SK-MEL-5 (cell line): ENCODE results near the gene CDON. TPM values are rescaled to one million over a fixed set of nuclear protein-coding genes. Genes with fewer than 3 reads are reported as not detected.
"Not testable (repeated sequence)": the region's sequence is repeated elsewhere in the genome, so short reads cannot be mapped to it uniquely, and the experiment has no call there.

ENCODE experiments used
- DNase-seq: peaks from one replicate; pipeline ENCODE4 v3.0.0-alpha.2; 2016; ENCODE audit warnings: low read depth, low spot score
- in situ Hi-C: cut with HindIII; loops from 2 replicates; pipeline ENCODE4 v1.10.0; 2016; ENCODE audit warnings: low sequenced_read_pairs, high pct_unique_total_duplicates, low pct_unique_long_range_greater_than_20kb
- total RNA-seq: library from RNA; depleted of rRNA; stranded (reverse); fragments of >200 nt; shearing (Covaris generic); gene quantifications from 2 replicates; pipeline ENCODE4 v1.2.3, GENCODE V29; 2014

CDON gene
- total RNA-seq, 1 experiment from 2014 or later: 8.6 TPM

DNA sequence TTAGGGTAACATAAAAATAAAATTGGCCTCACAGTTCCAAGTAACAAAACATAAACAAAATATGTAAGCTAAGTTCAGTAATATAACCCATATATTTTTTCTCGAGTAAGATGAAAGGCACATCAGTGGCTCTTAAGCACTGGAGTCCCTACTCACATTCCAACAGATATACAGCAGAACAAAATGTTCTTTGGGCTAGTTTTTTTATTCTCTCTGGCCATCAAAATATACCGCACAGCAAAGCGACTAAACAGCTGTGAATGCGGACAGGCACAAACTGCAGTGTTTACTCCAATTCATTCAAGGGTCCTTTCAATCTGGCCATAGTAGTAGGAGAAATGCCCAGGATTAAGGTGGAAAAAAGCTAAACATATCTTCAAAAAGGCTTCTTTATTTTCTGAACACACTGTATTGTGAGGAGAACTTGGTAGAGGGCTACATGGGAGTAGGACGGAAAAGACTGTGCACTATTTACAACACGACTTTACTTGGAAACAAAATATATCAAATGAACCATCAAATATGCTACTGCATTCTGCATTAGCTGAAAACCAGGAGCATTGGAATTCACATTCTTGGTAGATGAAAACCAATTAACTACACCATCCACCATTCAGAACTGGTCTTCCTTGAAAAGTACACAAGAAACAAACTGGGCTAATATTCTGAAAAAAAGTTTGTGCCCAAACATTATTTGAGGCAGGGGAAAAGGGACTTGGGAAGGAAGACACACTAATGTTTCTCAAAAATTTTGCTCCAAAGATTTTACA is 4.4 kb downstream of the CDON start:
- no peak for DNase-seq
- in situ Hi-C loops: no loop called here

DNA sequence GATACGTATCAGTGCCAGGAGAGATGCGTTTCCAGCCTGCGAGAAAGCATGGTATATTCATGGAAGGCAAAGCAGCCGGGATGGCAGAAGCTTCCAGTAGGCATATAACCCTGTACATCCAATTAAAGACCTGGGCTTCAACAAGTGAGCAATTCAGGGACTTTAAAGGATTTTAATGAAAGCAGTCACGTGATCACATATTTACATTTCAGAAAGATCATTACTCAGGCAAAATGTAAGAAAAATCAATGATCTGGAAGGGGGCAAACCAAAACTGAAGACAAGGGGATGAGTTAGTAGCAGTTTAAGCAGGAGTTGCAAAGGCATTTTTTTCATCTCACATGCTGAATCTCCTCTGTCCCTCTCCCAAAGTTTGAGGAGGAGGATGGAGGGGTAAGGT is 7.8 kb downstream of the CDON start:
- no peak for DNase-seq
- in situ Hi-C loops: no loop called here

DNA sequence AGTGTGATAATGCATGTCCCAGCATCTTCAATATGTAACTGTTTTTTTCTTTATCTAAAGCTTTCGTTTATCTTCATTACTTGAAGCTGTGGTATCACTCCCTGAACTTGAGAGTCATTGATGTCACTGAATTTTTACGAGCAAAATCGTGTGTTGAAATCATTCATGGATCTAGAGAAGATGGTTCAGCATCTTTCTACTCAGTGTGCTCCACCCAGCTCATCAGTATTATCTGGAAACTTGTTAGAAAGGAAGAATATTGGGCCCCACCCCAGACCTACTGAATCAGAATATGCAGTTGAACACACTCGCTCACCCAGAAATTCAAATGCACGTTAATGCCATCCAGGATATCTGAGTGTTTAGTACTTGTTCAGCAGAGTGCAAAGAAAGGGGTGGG is 8.3 kb downstream of the CDON start:
- in situ Hi-C loops: no loop called here
- DNase-seq: no peak

DNA sequence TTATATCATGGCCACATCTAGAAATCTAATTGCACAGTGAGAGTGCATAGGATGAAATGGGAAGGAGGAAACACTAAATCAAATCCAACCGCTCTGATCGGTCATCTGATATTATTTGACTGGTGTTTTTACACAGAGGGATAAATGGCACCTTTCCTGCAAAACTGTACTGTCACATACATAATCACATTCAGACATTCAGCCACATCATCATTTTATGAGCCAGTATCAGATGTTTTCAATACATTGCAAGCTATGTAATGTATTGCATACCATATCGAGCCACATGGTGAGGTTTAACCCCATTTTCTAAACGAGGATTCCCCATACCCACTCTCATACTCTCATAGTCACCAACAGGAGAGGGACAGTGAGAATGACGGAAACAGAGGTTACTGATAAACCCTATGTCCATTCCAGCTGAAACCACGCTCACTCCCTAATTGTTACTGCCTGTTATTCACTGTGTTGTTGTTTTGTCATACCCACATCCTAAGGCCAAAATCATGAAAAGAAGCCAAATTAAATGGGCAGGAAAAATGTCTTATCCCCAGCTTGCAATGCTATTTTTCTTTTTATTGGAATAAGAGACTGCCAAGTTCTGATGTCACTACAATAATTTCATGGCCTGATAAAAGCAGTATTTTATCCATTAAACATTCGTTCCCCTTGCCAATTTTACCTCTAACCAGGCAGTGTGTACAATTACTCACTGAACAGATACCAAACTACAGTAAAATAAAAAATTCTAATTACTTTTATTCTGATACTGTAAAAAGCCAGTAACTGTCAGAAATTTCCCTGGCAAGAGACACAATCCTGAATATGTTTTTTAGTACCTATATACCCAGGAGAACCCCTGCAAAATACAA is 9.0 kb downstream of the CDON start:
- no peak for DNase-seq
- in situ Hi-C loops: no loop called here

DNA sequence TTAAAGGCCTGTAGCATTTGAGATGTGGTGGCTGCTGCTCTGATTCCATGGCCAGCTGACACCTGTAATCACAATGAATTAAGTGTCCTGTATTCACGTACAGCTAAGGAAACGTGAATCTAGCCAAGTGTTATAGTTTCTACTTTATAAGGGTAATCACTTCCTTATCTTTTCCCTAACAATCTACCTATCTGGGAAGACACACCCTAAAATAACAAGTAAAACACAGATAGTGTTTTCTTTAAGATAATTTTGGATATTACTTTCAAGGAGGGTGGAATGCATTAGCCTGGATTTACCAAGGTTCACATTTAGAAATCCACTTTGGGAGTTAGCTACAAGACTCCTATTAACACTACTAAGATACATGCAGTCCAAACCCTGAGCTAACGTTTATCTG is 11.5 kb downstream of the CDON start:
- in situ Hi-C loops: no loop called here

DNA sequence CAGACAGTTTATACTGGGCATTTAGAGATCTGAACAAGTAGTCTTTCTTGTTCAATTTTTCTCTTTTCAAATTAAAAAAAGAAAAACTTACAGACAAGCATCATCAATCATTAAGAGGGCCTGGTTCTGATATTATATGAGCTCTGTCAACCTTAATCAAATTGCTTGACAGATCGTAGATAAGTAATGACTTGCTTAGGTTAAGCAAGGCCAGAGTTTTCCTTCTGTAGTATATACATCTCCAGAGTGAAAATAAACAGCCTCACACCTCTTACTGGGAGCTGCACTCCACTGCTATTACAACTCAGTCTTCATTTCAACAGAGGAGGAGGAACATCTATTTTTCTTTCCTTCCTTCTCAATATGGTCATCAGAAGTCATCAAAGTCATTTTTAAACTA is 13.5 kb downstream of the CDON start:
- no peak for DNase-seq
- in situ Hi-C loops: no loop called here

More for the DNA sequence above, 11.5 kb downstream of the CDON start:
- DNase-seq: no peak

DNA sequence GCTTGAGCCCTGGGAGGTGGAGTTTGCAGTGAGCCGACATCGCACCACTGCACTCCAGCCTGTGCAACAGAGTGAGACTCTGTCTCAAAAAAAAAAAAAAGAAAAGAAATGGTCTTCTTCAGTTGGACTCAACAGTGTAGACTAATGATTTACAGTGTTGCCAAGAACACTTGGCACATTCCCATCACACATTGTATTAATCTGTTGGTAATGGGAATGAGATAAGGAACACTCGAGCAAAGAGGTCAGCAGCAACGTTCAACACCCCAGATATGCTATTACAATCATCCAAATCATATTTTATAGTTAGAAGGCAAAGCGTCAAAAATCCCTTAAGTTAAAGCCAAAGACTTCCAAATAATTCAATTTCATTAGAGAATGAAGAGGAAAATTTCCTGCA is 14.5 kb downstream of the CDON start:
- no peak for DNase-seq
- in situ Hi-C loops: no loop called here

DNA sequence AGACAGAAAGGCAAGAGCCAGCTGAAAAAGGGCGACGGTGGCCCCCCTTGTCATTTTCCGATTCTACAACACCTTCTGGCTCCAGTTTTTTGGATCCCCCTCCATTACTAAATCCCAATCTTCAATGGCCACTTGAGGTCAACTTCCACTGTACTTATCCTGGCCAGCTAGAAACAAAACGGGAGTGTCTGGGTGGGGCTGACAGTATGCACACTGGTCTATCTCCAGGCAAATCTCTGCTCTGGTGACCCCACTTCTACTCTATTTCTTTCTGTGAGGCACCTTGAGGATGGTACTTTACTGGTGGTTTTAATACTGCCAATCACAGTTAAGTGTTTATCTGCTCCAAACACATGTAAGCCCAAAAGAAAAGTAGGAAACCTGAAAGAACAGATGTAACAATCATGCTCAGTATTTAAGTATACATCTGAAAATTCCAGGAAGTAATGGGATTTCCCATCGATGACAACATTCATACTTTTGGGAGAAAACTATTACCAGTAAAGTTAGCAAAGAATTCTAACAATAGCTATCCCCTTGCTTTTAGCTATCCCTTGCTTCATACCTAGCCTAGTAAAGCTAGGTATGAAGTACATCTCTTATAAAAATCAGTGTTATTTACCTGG is 16.0 kb downstream of the CDON start:
- in situ Hi-C loops: no loop called here
- DNase-seq: no peak

DNA sequence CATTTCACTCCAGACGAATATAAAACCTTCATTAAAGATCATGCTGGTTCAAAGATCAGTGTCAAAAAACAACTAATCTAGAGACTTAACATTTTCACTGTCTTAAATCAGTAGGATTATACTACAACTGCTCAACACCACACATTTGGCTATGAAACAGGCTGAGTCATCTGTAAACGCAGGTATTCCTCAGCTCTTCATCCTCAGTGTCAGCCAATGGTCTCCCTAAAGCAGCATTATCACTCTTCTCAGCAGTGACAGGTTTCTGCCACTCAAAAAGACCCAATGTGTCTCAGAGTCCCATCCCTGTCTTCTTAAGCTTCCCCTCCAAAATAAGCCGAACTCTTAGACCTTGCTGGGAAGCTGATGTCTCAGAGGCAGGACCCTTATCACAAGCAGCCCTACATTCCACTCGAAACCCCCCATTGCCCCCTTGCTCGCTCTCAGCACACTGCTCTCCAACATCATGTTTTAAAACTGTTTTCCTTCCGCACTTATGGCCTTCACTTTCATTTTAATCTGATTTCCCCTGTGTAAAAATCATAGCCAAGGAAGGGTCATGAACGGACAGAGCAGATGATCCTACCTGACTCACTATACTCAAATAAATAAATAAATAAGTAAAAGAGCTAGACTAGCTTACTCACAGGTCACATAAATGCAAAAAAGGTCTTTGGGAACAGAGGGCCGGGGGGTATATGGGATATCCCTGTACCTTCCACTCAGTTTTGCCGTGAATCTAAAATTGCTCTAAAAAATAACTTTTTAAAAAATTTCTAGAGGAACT is 23.0 kb downstream of the CDON start:
- DNase-seq: no peak
- in situ Hi-C loops: no loop called here

DNA sequence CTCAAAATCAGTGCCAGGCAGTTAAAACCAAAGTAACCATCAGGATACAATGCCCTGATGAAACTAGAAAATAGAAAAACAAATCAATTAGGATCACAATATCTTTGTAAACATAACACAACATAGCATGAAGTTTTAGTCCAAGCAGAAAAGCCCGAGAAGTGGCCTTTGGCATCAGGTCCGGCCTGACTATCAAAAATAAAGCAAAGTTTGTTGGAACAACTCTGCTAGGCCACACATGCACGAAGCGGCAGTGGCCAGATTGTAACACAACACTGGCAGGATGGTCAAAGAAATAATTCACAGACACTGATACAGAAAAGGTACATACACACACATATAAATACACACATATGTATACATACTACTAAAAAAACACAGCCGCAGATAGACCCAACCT is 26.9 kb downstream of the CDON start:
- in situ Hi-C loops: no loop called here
- no peak for DNase-seq

DNA sequence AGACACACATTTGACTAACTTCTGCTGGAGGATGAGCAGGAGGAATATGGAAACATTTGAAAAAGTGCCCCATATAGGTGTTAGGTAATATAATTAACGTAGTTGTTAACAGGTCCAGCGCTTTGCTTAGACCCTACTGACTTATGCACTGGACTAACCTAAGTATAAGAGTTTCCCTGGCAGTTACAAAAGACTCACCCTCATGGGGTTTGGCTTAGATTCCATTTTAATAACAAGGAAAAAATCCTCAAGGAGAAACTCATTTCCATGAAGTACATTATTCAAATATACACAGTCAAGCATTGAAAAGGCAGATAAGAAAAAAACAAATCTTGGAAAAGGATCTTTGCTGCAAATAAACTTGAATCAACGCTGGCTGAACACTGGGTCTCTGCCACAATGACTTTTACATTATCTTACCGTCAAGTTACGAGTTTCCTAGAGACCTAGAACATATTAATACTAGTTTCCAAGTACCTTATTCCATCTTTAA is 27.7 kb downstream of the CDON start:
- DNase-seq: no peak
- in situ Hi-C loops: no loop called here

DNA sequence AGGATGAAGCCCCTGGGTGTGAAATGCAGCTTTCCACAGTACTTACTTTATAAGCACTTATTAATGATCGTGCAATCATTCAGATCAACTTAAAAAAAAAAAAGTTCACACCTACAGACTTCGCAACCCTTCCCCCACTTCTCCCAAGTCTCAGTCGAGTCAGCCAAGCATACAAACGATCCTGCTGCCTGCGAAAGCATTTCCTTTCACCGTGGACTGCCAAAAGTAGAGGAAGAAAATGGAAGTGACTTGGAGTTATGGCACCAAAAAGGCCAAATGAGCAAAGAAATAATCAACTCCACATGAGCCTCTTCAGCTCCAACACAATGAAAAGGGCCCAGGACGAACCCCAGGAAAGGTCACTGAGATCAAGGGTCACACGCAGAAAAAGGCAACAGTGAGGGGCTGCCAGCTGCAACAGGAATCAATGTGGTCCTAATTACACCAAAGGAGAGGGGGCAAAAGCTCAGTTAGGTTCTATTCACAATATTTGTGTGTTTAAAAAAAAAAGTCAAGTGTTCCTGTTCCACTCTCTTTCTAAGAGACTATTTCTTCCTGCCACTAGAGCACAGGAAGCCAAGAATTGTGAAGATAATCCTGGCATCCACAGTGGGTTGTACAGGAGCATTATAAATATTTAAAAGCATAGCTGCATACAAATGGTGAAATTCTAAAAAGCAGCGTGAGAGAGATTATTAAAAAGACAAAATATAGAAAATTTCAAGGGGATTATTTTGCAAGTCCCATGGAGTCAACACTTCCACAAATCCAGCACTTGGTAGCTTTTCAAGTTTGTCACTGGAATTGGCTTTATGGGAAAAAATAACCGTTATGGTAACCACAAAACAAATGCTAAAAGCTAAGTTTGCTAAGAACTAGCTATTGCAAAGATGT is 28.4 kb downstream of the CDON start:
- no peak for DNase-seq
- in situ Hi-C loops: no loop called here

DNA sequence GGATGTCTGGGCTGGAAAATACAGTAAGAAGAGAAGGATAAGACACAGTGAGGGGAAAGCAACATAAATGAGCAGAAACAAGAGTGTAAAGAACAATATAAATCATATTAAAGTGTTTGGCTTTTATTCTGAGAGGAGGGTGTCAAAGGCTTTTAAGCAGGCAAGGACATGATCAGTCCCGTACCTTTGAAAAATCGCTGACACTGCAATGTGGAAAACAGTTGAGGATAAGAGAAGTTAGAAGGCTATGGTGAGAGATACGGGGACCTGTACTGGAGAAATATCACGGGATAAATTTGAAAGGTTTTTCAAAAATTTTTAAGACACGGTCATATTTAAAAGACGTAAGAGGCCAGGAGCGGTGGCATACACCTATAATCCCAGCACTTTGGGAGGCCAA is 30.3 kb downstream of the CDON start:
- in situ Hi-C loops: no loop called here
- no peak for DNase-seq

DNA sequence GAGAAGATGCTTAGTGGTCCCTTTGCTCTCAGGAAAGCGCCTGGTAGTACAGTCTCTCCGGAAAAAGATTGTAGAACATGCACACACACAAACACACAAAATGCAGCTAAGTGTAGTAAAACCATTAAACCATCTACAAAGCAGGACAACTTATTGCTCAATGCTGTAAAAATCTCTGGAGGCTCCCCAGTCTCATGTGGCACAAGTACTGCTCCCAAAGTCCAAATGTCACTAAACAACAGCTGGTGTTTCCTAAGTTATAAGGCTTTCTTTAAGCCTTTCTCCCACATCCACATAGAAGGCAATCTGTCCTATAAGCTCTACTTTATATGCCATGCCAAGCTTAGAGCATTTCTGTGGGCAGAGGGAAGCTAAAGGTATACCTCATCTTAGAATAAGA is 32.9 kb downstream of the CDON start:
- no peak for DNase-seq
- in situ Hi-C loops: no loop called here

DNA sequence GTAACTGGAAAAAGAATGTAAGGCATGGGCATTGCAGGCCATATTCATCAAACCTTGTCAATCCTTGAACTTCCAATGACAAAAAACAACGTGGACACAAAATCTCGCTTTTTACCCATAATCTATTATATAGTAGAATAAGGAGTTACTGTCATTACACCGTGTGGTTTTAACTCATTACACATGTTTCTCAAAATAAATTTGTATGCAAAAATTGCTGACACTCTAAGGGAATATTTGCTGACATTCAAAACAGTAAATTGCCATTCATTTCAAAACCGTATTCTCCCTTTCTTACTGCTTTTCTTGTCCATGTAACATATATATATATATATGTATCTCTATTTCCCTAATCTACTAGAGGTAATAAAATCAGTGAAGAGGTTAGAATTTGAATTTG is 33.4 kb downstream of the CDON start:
- no peak for DNase-seq
- in situ Hi-C loops: no loop called here

DNA sequence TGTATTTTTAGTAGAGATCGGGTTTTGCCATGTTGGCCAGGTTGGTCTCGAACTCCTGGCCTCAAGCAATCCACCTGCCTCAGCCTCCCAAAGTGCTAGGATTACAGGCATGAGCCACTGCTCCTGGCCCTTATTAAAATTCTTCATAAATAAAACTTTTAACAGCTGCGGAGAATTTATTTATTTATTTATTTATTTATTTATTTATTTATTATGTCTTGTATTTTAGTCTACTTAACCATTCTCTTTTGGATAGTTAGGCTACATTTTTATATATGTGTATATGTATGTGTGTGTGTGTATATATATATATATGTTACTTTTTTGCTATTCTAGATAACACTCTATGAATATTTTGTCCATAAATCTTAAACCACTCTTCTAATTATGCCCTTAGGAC is 34.1 kb downstream of the CDON start:
- in situ Hi-C loops, DNase-seq: not testable (repeated sequence)

DNA sequence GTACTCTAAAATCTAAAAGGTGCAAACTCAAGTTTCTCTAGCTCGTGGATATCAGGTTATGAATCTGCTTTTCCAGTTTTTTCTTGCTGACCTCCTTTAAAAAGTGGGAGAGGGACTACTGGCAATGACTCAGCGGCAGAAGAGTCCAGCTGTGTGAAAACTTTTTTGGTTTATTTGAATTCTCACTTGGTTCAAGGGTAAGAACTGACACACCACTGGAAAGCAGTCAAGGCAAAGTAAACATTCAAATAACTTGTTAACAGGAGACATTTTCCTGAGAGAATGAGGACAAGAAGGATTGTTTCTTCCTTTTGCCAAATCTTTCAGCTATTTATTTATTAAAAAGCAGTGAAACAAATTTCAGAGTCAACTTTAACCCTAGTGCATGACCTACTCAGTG is 36.1 kb downstream of the CDON start:
- DNase-seq: no peak
- in situ Hi-C loops: no loop called here
